ENCODE data around the gene UMODL1. TPM values are rescaled to one million over a fixed set of nuclear protein-coding genes. Genes with fewer than 3 reads are reported as not detected.

UMODL1 gene
- total RNA-seq, 2 experiments from 2014 or later, result 7.4 to 12.3 TPM

DNA sequence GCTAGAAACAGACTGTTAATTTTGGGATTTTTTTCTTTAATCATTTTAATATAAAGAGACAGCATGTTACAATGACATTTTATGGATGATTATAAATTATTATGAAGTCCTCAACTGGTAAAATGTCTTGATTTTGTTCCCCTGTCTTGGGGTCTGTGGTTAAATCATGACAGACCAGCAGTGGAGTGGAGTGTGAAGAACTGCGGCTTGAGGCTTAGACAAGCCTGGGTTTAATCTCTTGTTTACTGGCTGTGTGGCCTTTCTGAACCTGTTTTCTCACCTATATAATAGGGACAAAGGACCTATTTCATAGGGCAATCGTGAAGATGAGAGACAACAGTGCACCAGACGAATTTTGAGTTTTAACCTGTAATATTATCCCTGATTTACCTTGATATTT, 1.8 kb upstream of the UMODL1 start:
- BruUV-seq (replicated peaks), result no TSS peak
- TF ChIP-seq CTCF (conservative IDR thresholded peaks at IDR 0.05; ENCODE audit: low read length) (no peak), EZH2phosphoT487 (IDR thresholded peaks at IDR 0.05; ENCODE audit: borderline replicate concordance, low read depth, low read length) (no peak)
- no peaks in the 10 kb centered on the region for H3K9me3 ChIP-seq (ENCODE audit: low read length)
- peak overlapping the region; percentile 94; the same call in 1 of the 2 replicates for H3K4me2 ChIP-seq (ENCODE audit: low read length)
- no peak for DNase-seq (ENCODE audit: low spot score)
- H3K4me3 ChIP-seq (ENCODE audit: low read depth, low read length, poor library complexity, severe bottlenecking), result no peak overlapping the region
- ChIA-PET POLR2A (no interaction called here), CTCF (ENCODE audit: unreplicated experiment) (no interaction called here)
- peaks cover 70% of the 10 kb centered on the region for H3K4me1 ChIP-seq (ENCODE audit: insufficient read depth, low read length, poor library complexity, severe bottlenecking)
- no peaks in the 10 kb centered on the region for H3K9me2 ChIP-seq (ENCODE audit: insufficient read depth, low read length)
- intact Hi-C loops (cut with micrococcal nuclease; ENCODE audit: unreplicated experiment), result loop anchor here (10.0 kb wide), 2 partner anchors 465 to 645 kb away; partner anchors contain the start of gene MX1
- H2AFZ ChIP-seq (ENCODE audit: low read length), result no peak overlapping the region
- peaks cover 14% of the 10 kb centered on the region; the same call in 1 of the 2 replicates for H3K79me2 ChIP-seq (ENCODE audit: insufficient read depth, low read depth, low read length)
- H3K36me3 ChIP-seq (ENCODE audit: insufficient read depth, low read length), result no peaks in the 10 kb centered on the region
- no peaks in the 10 kb centered on the region for H4K20me1 ChIP-seq (ENCODE audit: insufficient read depth, low read length)
- peak overlapping the region; percentile 20 for H3K27ac ChIP-seq (ENCODE audit: low read depth, low read length, poor library complexity, severe bottlenecking)

DNA sequence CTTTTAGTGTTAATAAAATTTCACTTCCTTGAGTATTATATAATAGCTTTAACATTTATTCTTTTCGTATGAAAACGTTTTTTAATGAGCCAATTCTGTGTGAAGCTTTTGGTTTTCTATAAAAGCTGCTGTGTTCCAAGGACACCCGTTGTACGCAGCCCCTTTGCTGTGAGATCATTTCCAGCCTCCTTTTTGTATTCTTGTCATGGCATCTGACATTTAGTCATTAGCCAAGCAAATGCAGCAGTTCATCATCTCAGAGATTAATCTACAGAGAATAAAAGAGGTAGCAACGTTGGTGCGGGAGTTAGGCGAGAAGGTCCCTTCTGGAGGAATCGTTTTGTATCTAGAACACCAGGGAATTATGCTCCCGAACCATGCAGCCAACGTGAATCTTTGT, 1.3 kb upstream of the UMODL1 start:
- Histone ChIP-seq H3K4me1 (ENCODE audit: insufficient read depth, low read length, poor library complexity, severe bottlenecking) (peaks cover 65% of the 10 kb centered on the region), H3K4me3 (ENCODE audit: low read depth, low read length, poor library complexity, severe bottlenecking) (no peak overlapping the region), H3K9me2 (ENCODE audit: insufficient read depth, low read length) (no peaks in the 10 kb centered on the region), H3K9me3 (ENCODE audit: low read length) (no peaks in the 10 kb centered on the region), H2AFZ (ENCODE audit: low read length) (no peak overlapping the region), H3K36me3 (ENCODE audit: insufficient read depth, low read length) (no peaks in the 10 kb centered on the region), H3K79me2 (ENCODE audit: insufficient read depth, low read depth, low read length) (peaks cover 10% of the 10 kb centered on the region; the same call in 1 of the 2 replicates), H3K27ac (ENCODE audit: low read depth, low read length, poor library complexity, severe bottlenecking) (no peak overlapping the region), H4K20me1 (ENCODE audit: insufficient read depth, low read length) (no peaks in the 10 kb centered on the region), H3K4me2 (ENCODE audit: low read length) (no peak overlapping the region)
- TF ChIP-seq CTCF (conservative IDR thresholded peaks at IDR 0.05; ENCODE audit: low read length) (no peak), EZH2phosphoT487 (IDR thresholded peaks at IDR 0.05; ENCODE audit: borderline replicate concordance, low read depth, low read length) (no peak)
- POLR2A ChIA-PET, result no interaction called here
- CTCF ChIA-PET (ENCODE audit: unreplicated experiment), result no interaction called here
- DNase-seq (ENCODE audit: low spot score), result no peak
- no TSS peak for BruUV-seq (replicated peaks)
- intact Hi-C loops (cut with micrococcal nuclease; ENCODE audit: unreplicated experiment), result loop anchor here (10.0 kb wide), 2 partner anchors 465 to 645 kb away; partner anchors contain the start of gene MX1

Measured in OCI-LY7 (cell line).